Measurements from ENCODE around the gene LRRC7. TPM values are rescaled to one million over a fixed set of nuclear protein-coding genes. Genes with fewer than 3 reads are reported as not detected.
A peak's percentile ranks its signal among the peaks of the same experiment; 100 is the strongest.

LRRC7 gene
- total RNA-seq (2021; ENCODE audit: unreplicated experiment) (not detected), Bru-seq, nascent RNA (percentile 4 among the genes with signal in this experiment), BruChase-seq, experiment 1, labeled RNA remaining after a 2-hour chase (percentile 1 among the genes with signal in this experiment), BruChase-seq, experiment 2, labeled RNA remaining after a 6-hour chase (percentile 2 among the genes with signal in this experiment)
- polyA plus RNA-seq (2012; ENCODE audit: insufficient read length), result 0.30 TPM
- long read RNA-seq, partial matches to known transcripts, result 0 of 1 reads
- long read RNA-seq, other reads (novel, unspliced or antisense), result 1 of 1 reads

GRCh38 chr1:69567652-69568420, at the start of gene LRRC7:
TSS of gene LRRC7 (plus strand) at chr1:69567922. CDS start at chr1:69568640, 718 bp downstream.
- TF ChIP-seq POLR2AphosphoS5 (IDR thresholded peaks at IDR 0.05; ENCODE audit: low read depth, low read length) (no peak), TCF7L2 (IDR thresholded peaks at IDR 0.05; ENCODE audit: low read depth, low read length) (no peak), REST (IDR thresholded peaks at IDR 0.05; ENCODE audit: insufficient read depth in 1 of 2, low read depth in 2 of 2, low read length in 1 of 2) (no peak), CTCF (IDR thresholded peaks at IDR 0.05) (no peak), SIN3A (IDR thresholded peaks at IDR 0.05; ENCODE audit: borderline replicate concordance, insufficient read depth, low read depth, low read length) (no peak)
- peaks cover 9% of the 10 kb centered on the region for H3K27me3 ChIP-seq (ENCODE audit: control insufficient read depth, insufficient read depth, low read length)
- H3K27ac ChIP-seq (ENCODE audit: low read length), result no peak within 1 kb of the TSS
- H3K4me3 ChIP-seq (ENCODE audit: low read depth in 2 of 2, low read length in 2 of 2), result peak within 1 kb of the TSS; percentile 41 to 57
- ATAC-seq, result 0 out of 2 replicates have a peak, but pooled peaks have one; percentile 40
- intact Hi-C loops (cut with micrococcal nuclease; ENCODE audit: unreplicated experiment), result no loop called here
- H3K9me3 ChIP-seq (ENCODE audit: control insufficient read depth, insufficient read depth, low read depth, low read length), result no peaks in the 10 kb centered on the region
- no peaks in the 10 kb centered on the region for H3K4me1 ChIP-seq (ENCODE audit: control insufficient read depth, insufficient read depth, low read length)
- DNase-seq (ENCODE audit: low read depth, low spot score), result no peak
- CTCF ChIA-PET, result no interaction called here
- H3K36me3 ChIP-seq (ENCODE audit: control insufficient read depth, insufficient read depth, low read length), result no peaks in the 10 kb centered on the region
- POLR2A ChIA-PET, result no interaction called here
- in situ Hi-C loops (cut with HindIII; ENCODE audit: low pct_unique_long_range_greater_than_20kb, low sequenced_read_pairs), result no loop called here
- no TSS peak for BruUV-seq (replicated peaks)

- no peak for DNase-seq (ENCODE audit: low read depth, low spot score)
- TF ChIP-seq POLR2AphosphoS5 (IDR thresholded peaks at IDR 0.05; ENCODE audit: low read depth, low read length) (no peak), SIN3A (IDR thresholded peaks at IDR 0.05; ENCODE audit: borderline replicate concordance, insufficient read depth, low read depth, low read length) (no peak), REST (IDR thresholded peaks at IDR 0.05; ENCODE audit: insufficient read depth in 1 of 2, low read depth in 2 of 2, low read length in 1 of 2) (no peak), TCF7L2 (IDR thresholded peaks at IDR 0.05; ENCODE audit: low read depth, low read length) (no peak), CTCF (IDR thresholded peaks at IDR 0.05) (no peak)
- in situ Hi-C loops (cut with HindIII; ENCODE audit: low pct_unique_long_range_greater_than_20kb, low sequenced_read_pairs), result no loop called here
- no peak for ATAC-seq
- Histone ChIP-seq H3K27ac (ENCODE audit: low read length) (no peak overlapping the region), H3K27me3 (ENCODE audit: control insufficient read depth, insufficient read depth, low read length) (no peaks in the 10 kb centered on the region), H3K36me3 (ENCODE audit: control insufficient read depth, insufficient read depth, low read length) (no peaks in the 10 kb centered on the region), H3K9me3 (ENCODE audit: control insufficient read depth, insufficient read depth, low read depth, low read length) (no peaks in the 10 kb centered on the region), H3K4me1 (ENCODE audit: control insufficient read depth, insufficient read depth, low read length) (no peaks in the 10 kb centered on the region), H3K4me3 (ENCODE audit: low read depth in 2 of 2, low read length in 2 of 2) (no peak overlapping the region)
- ChIA-PET POLR2A (no interaction called here), CTCF (interaction anchor here (0.7 kb wide), 1 partner anchor 8 kb away, joined by 4 read pairs; no protein-coding TSS in a partner anchor)
- intact Hi-C loops (cut with micrococcal nuclease; ENCODE audit: unreplicated experiment), result no loop called here
- BruUV-seq (replicated peaks), result no TSS peak
Measured at GRCh38 chr1:69519006-69519405, 48.7 kb upstream of the LRRC7 start.

All from Panc1 (cell line).